Epithelial cell of prostate (primary cell): Measurements from ENCODE around the gene CXCL16.
"Not testable (repeated sequence)": the region's sequence is repeated elsewhere in the genome, so short reads cannot be mapped to it uniquely, and the experiment has no call there.

ENCODE experiments used
- DNase-seq: peaks from one replicate; pipeline ENCODE4 v3.0.0-alpha.2; 2011; ENCODE audit warnings: low read depth, low spot score
- H3K27ac ChIP-seq: fragments of 450-650 bp; 2 replicates; pipeline ENCODE4 v1.5.1; 2017; ENCODE audit warnings: mild to moderate bottlenecking

The CXCL16 gene

GRCh38 chr17:4724650-4725049, 15.1 kb downstream of the CXCL16 start:
- no peak overlapping the region for H3K27ac ChIP-seq
- no peak for DNase-seq

- no peak overlapping the region for H3K27ac ChIP-seq
- DNase-seq, result no peak
These were observed 17.0 kb downstream of the CXCL16 start for GRCh38 chr17:4722678-4723240.

GRCh38 chr17:4721203-4722135, 18.3 kb downstream of the CXCL16 start:
- DNase-seq, result no peak
- no peak overlapping the region for H3K27ac ChIP-seq

GRCh38 chr17:4720787-4721186, 18.9 kb downstream of the CXCL16 start:
- H3K27ac ChIP-seq, result no peak overlapping the region
- DNase-seq, result no peak

- DNase-seq, result no peak
- no peak overlapping the region for H3K27ac ChIP-seq
These were observed 20.0 kb downstream of the CXCL16 start for GRCh38 chr17:4719684-4720221.

- H3K27ac ChIP-seq, result no peak overlapping the region
- no peak for DNase-seq
These were observed 20.6 kb downstream of the CXCL16 start for GRCh38 chr17:4719146-4719545.

GRCh38 chr17:4718276-4718675, 21.5 kb downstream of the CXCL16 start:
- DNase-seq, result no peak
- H3K27ac ChIP-seq, result no peak overlapping the region

- no peak for DNase-seq
- no peak overlapping the region for H3K27ac ChIP-seq
These were observed 21.9 kb downstream of the CXCL16 start for GRCh38 chr17:4717791-4718190.

- no peak overlapping the region for H3K27ac ChIP-seq
- no peak for DNase-seq
These were observed 23.6 kb downstream of the CXCL16 start for GRCh38 chr17:4716081-4716480.

GRCh38 chr17:4715063-4715744, 24.5 kb downstream of the CXCL16 start:
- DNase-seq, result no peak

GRCh38 chr17:4714340-4715062, 25.2 kb downstream of the CXCL16 start:
- DNase-seq, result not testable (repeated sequence)

More at GRCh38 chr17:4715063-4715744, 24.5 kb downstream of the CXCL16 start:
- H3K27ac ChIP-seq, result no peak overlapping the region

GRCh38 chr17:4712526-4712925, 27.2 kb downstream of the CXCL16 start:
- no peak overlapping the region for H3K27ac ChIP-seq
- no peak for DNase-seq

More at GRCh38 chr17:4714340-4715062, 25.2 kb downstream of the CXCL16 start:
- H3K27ac ChIP-seq, result not testable (repeated sequence)

GRCh38 chr17:4711661-4712181, 28.0 kb downstream of the CXCL16 start:
- no peak for DNase-seq
- no peak overlapping the region for H3K27ac ChIP-seq

- DNase-seq, result no peak
- H3K27ac ChIP-seq, result peak overlapping the region; percentile 81
These were observed 28.8 kb downstream of the CXCL16 start for GRCh38 chr17:4710693-4711634.

GRCh38 chr17:4709794-4710692, 29.7 kb downstream of the CXCL16 start, which contains the start of gene ARRB2:
Gene ARRB2, plus strand, starts transcription at chr17:4710632. Its CDS starts 90 bp downstream, at chr17:4710722.
- DNase-seq, result peak; percentile 80
- H3K27ac ChIP-seq, result peak within 1 kb of the TSS; percentile 81

- H3K27ac ChIP-seq, result no peak overlapping the region
- no peak for DNase-seq
These were observed 31.3 kb downstream of the CXCL16 start for GRCh38 chr17:4708436-4708835.

GRCh38 chr17:4706121-4706520, 33.6 kb downstream of the CXCL16 start:
- no peak for DNase-seq

GRCh38 chr17:4704991-4705390, 34.7 kb downstream of the CXCL16 start:
- no peak overlapping the region for H3K27ac ChIP-seq
- no peak for DNase-seq

More at GRCh38 chr17:4706121-4706520, 33.6 kb downstream of the CXCL16 start:
- no peak overlapping the region for H3K27ac ChIP-seq
